ENCODE results near the gene SLC29A2. TPM values are rescaled to one million over a fixed set of nuclear protein-coding genes. Genes with fewer than 3 reads are reported as not detected.
A peak's percentile ranks its signal among the peaks of the same experiment; 100 is the strongest.

The SLC29A2 gene
- total and polyA plus RNA-seq, 2 of the 8 experiments (the other 6 are each of a cell fraction or from before 2014, with no cell fraction given): 29.3 to 31.6 TPM

DNA sequence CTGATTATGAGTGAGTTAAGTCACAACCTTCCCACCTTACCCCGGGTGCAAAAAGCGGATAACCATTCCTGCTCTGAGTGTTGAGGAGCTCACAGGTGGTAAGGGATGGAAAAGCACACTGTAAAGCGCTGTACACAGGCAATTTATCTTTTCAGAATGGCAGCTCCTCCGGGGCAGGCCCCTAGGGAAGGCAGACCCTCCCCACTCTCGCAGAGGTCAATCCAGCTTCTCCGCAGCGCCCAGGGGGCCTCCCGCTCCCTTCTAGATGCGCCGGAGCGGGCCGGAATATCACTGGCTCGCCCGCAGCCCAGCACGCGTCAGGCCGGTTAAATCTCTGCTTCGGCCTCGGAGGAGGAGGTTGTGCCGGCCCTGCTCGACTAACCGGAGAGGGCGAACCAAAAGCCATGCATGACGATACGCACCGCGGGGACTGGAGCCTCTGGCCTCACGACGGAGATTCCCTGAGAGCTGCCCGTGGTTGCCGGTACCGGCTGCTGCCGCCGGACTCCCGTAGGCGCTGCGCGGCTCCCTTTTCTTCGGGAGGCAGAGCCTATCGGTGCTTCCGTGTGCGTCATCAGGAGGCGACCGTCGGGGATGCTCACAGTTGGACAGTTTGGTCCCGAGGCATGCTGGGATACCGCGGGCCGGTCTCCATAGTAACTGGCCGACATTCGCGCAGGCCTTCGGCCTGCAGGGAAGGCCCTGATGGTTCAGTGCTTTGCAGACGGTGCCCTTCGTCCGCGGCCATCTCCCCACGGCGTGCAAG is 26.8 kb downstream of the SLC29A2 start, which contains the start of gene BRMS1:
TSS of gene BRMS1 (minus strand) at position 555 of the 766 bp plus-strand sequence. CDS start 2,870 bp downstream, outside the sequence.
- Histone ChIP-seq H3K36me3 (ENCODE audit: control insufficient read depth in 2 of 4, insufficient read depth in 4 of 4, low read length in 3 of 4) (peaks cover 6 to 12% (median 9%) of the 10 kb centered on the region in 4 experiments; a peak in 4 of 8 replicates), H3K4ac (replicated peaks; ENCODE audit: insufficient read length, low read depth, low read length) (peak within 1 kb of the TSS; percentile 44), H3K27me3 (replicated peaks in 1 of 4; ENCODE audit: control insufficient read depth in 3 of 4, extremely low read depth in 1 of 4, insufficient read depth in 3 of 4, low read length in 3 of 4) (peaks cover 0 to 2% (median 0%) of the 10 kb centered on the region in 4 experiments; a peak in 3 of 7 replicates), H2BK120ac (replicated peaks; ENCODE audit: low read depth, low read length) (no peak within 1 kb of the TSS), H3K27ac (ENCODE audit: low read depth, low read length) (peak within 1 kb of the TSS; percentile 61; the same call in 1 of the 2 replicates), H2BK20ac (ENCODE audit: low read length) (no peak within 1 kb of the TSS), H3K14ac (ENCODE audit: insufficient read length) (no peak within 1 kb of the TSS), H4K5ac (ENCODE audit: insufficient read length, low read depth, low read length) (peak within 1 kb of the TSS; percentile 79), H3K9ac (replicated peaks in 1 of 4; ENCODE audit: extremely low read depth in 1 of 4, low read depth in 3 of 4, low read length in 3 of 4) (peak within 1 kb of the TSS; percentile 79 to 97 (median 90)), H3K23ac (ENCODE audit: insufficient read length) (no peak within 1 kb of the TSS), H2BK15ac (ENCODE audit: low read length) (no peak within 1 kb of the TSS), H3K9me3 (ENCODE audit: insufficient read depth in 2 of 2, low read depth in 1 of 2, low read length in 1 of 2) (no peaks in the 10 kb centered on the region), H2AFZ (ENCODE audit: low read length) (no peak within 1 kb of the TSS), H2BK12ac (ENCODE audit: low read depth, low read length) (peak within 1 kb of the TSS; percentile 28; the same call in 1 of the 2 replicates), H4K91ac (replicated peaks; ENCODE audit: insufficient read length, low read length) (peak within 1 kb of the TSS; percentile 72), H3K79me1 (ENCODE audit: low read depth, low read length) (peaks cover 3% of the 10 kb centered on the region), H4K8ac (ENCODE audit: extremely low read depth, insufficient read depth, low read length) (peak within 1 kb of the TSS; percentile 93; the same call in 1 of the 2 replicates), H3K56ac (replicated peaks; ENCODE audit: insufficient read length, low read depth, low read length) (peak within 1 kb of the TSS; percentile 34), H3K18ac (ENCODE audit: extremely low read depth, low read length) (peak within 1 kb of the TSS; percentile 48), H4K20me1 (replicated peaks in 1 of 2; ENCODE audit: control insufficient read depth in 1 of 2, insufficient read depth in 2 of 2, low read length in 2 of 2) (peaks cover 3 to 8% of the 10 kb centered on the region in 2 experiments), H3K4me2 (ENCODE audit: insufficient read depth in 1 of 2, low read depth in 2 of 2, low read length in 2 of 2) (peak within 1 kb of the TSS; percentile 88 to 93), H3K79me2 (ENCODE audit: control insufficient read depth in 1 of 2, insufficient read depth in 2 of 2, low read length in 2 of 2) (peaks cover 0 to 14% of the 10 kb centered on the region in 2 experiments; a peak in 2 of 4 replicates), H3K4me3 (ENCODE audit: extremely low read depth in 1 of 4, insufficient read depth in 2 of 4, low read depth in 3 of 4, low read length in 4 of 4) (peak within 1 kb of the TSS; percentile 75 to 100 (median 92)), H2BK5ac (ENCODE audit: low read depth, low read length) (no peak within 1 kb of the TSS; the same call in 1 of the 2 replicates), H3K4me1 (replicated peaks in 1 of 4; ENCODE audit: control insufficient read depth in 3 of 4, insufficient read depth in 4 of 4, low read length in 3 of 4) (peaks cover 0 to 15% (median 9%) of the 10 kb centered on the region in 4 experiments; a peak in 6 of 7 replicates), H2AK5ac (ENCODE audit: low read depth, low read length) (no peak within 1 kb of the TSS; the same call in 1 of the 2 replicates), H3K23me2 (ENCODE audit: low read depth, low read length) (peaks cover 21% of the 10 kb centered on the region)
- FAIRE-seq (no peak), DNase-seq (ENCODE audit: low read depth in 1 of 2, low spot score in 2 of 2) (peak; percentile 86 to 98)
- CTCF ChIA-PET (ENCODE audit: partially characterized antibody): interaction anchor here (0.6 to 3.9 kb wide), 19 partner anchors 9 to 86 kb away, joined by 3 to 27 read pairs (median 4); partner anchors contain the start of genes RIN1 and SLC29A2
- POLR2A ChIA-PET (ENCODE audit: partially characterized antibody): interaction anchor here (0.9 to 28.7 kb wide), 14 partner anchors 12 to 86 kb away, joined by 3 to 487 read pairs (median 5); partner anchors contain the start of genes CD248, RIN1, SLC29A2 and YIF1A
- 2% methylated on average over 59 of the region's 59 CpGs; no CpG with 5 or more reads in 1 of the 2 experiments for WGBS, 2 experiments (ENCODE audit: extremely low coverage in 1 of 2, insufficient coverage in 1 of 2, insufficient read length in 1 of 2, insufficient replicate concordance in 2 of 2, low coverage in 1 of 2, low lambda C conversion rate in 2 of 2, missing lambda C conversion rate in 1 of 2)
- TF ChIP-seq BRCA1 (IDR thresholded peaks at IDR 0.05; ENCODE audit: low read depth, low read length) (peak; percentile 44; the same call in 1 of the 2 replicates), SRF (IDR thresholded peaks at IDR 0.05; ENCODE audit: low read depth, low read length) (peak; percentile 80), EGR1 (IDR thresholded peaks at IDR 0.05; ENCODE audit: borderline replicate concordance, low read depth, low read length) (no peak), POU5F1 (IDR thresholded peaks at IDR 0.05; ENCODE audit: low read depth, low read length) (no peak), SP2 (IDR thresholded peaks at IDR 0.05; ENCODE audit: low read length) (no peak), CBX5 (IDR thresholded peaks at IDR 0.05; ENCODE audit: low read depth, low read length) (no peak), YY1 (IDR thresholded peaks at IDR 0.05; ENCODE audit: low read depth, low read length) (peak; percentile 76; the same call in 1 of the 2 replicates), SP4 (IDR thresholded peaks at IDR 0.05; ENCODE audit: low read length) (peak; percentile 27; the same call in 1 of the 2 replicates), CBX8 (IDR thresholded peaks at IDR 0.05; ENCODE audit: borderline replicate concordance, low read depth, low read length) (no peak), KDM5A (IDR thresholded peaks at IDR 0.05; ENCODE audit: low read length) (peak; percentile 91), SIX5 (IDR thresholded peaks at IDR 0.05; ENCODE audit: low read depth, low read length) (no peak; the same call in 1 of the 2 replicates), TAF7 (optimal IDR thresholded peaks at IDR 0.05; ENCODE audit: borderline replicate concordance, low read depth, low read length) (peak; percentile 51)
